Measurements from ENCODE around the gene CDH15. TPM values are rescaled to one million over a fixed set of nuclear protein-coding genes. Genes with fewer than 3 reads are reported as not detected.

Gene CDH15
- total and polyA plus RNA-seq, 2 of the 13 experiments (the other 11 are each of a cell fraction or from before 2014, with no cell fraction given): 0.74 to 2.2 TPM

- no peak for TF ChIP-seq KIAA2018 (CRISPR knock-in tag; IDR thresholded peaks at IDR 0.05; ENCODE audit: borderline replicate concordance)
- TF ChIP-seq AGO1 (IDR thresholded peaks at IDR 0.05; ENCODE audit: low read depth, low read length, poor library complexity, severe bottlenecking): no peak
- no peak for TF ChIP-seq ZNF512 (CRISPR knock-in tag; IDR thresholded peaks at IDR 0.05)
- no peak for TF ChIP-seq ATAD3A (CRISPR knock-in tag; IDR thresholded peaks at IDR 0.05)
- TF ChIP-seq FOXP1 (IDR thresholded peaks at IDR 0.05): no peak
- no peak for TF ChIP-seq FOXP1 (CRISPR knock-in tag; IDR thresholded peaks at IDR 0.05)
- no peak for TF ChIP-seq ZNF3 (CRISPR knock-in tag; IDR thresholded peaks at IDR 0.05)
- TF ChIP-seq ZNF761 (CRISPR knock-in tag; conservative IDR thresholded peaks at IDR 0.05): 0 out of 2 replicates have a peak, but pooled peaks have one; percentile 3
- TF ChIP-seq PHF8 (CRISPR knock-in tag; IDR thresholded peaks at IDR 0.05): no peak
- no peak for TF ChIP-seq SSRP1 (CRISPR knock-in tag; IDR thresholded peaks at IDR 0.05)
- no peak for TF ChIP-seq ATF5 (CRISPR knock-in tag; IDR thresholded peaks at IDR 0.05; ENCODE audit: low read depth)
- TF ChIP-seq POGZ (CRISPR knock-in tag; IDR thresholded peaks at IDR 0.05): no peak
- TF ChIP-seq RFXAP (CRISPR knock-in tag; IDR thresholded peaks at IDR 0.05; ENCODE audit: borderline replicate concordance): no peak
- TF ChIP-seq IKZF4 (CRISPR knock-in tag; IDR thresholded peaks at IDR 0.05; ENCODE audit: borderline replicate concordance, low read depth, not compliant biosample characterization): no peak
- no peak for TF ChIP-seq TFDP2 (CRISPR knock-in tag; IDR thresholded peaks at IDR 0.05)
- TF ChIP-seq CHD4 (IDR thresholded peaks at IDR 0.05; ENCODE audit: borderline replicate concordance, low read length): no peak
- TF ChIP-seq ZNF282 (IDR thresholded peaks at IDR 0.05; ENCODE audit: partially characterized antibody): no peak
- no peak for TF ChIP-seq ZNF160 (CRISPR knock-in tag; IDR thresholded peaks at IDR 0.05)
- TF ChIP-seq EZH2 (conservative IDR thresholded peaks at IDR 0.05; ENCODE audit: low read depth, low read length): no peak
Measured at GRCh38 chr16:89197033-89197632, 25.6 kb downstream of the CDH15 start (continued).
